ENCODE results near the gene SLC50A1. TPM values are rescaled to one million over a fixed set of nuclear protein-coding genes. Genes with fewer than 3 reads are reported as not detected.
A peak's percentile ranks its signal among the peaks of the same experiment; 100 is the strongest.

SLC50A1 gene
- total and polyA plus RNA-seq, 2 experiments from 2014 or later, result 88.6 to 111 TPM

GRCh38 chr1:155178441-155179111, 42.9 kb downstream of the SLC50A1 start:
- H3K4me2 ChIP-seq, result no peak overlapping the region
- H3K27ac ChIP-seq, result no peak overlapping the region
- peaks cover 3% of the 10 kb centered on the region for H3K4me1 ChIP-seq (ENCODE audit: insufficient read depth)
- H3K9me2 ChIP-seq (replicated peaks; ENCODE audit: insufficient read depth), result no peaks in the 10 kb centered on the region
- no peak overlapping the region for H2AFZ ChIP-seq
- WGBS (ENCODE audit: low lambda C conversion rate, missing lambda C conversion rate), result 97% methylated on average over 13 of the region's 30 CpGs
- peaks cover 5% of the 10 kb centered on the region for H3K27me3 ChIP-seq
- H3K9me3 ChIP-seq (ENCODE audit: low read depth), result no peaks in the 10 kb centered on the region
- H3K79me2 ChIP-seq, result no peaks in the 10 kb centered on the region
- H3K4me3 ChIP-seq, result no peak overlapping the region
- DNase-seq (ENCODE audit: low spot score), result peak; percentile 4
- no peaks in the 10 kb centered on the region for H3K36me3 ChIP-seq (replicated peaks; ENCODE audit: insufficient read depth, low read depth)
- H4K20me1 ChIP-seq (ENCODE audit: insufficient read depth, poor library complexity, severe bottlenecking), result no peaks in the 10 kb centered on the region
- TF ChIP-seq CTCF (IDR thresholded peaks at IDR 0.05; ENCODE audit: poor library complexity) (no peak), EZH2 (IDR thresholded peaks at IDR 0.05; ENCODE audit: borderline replicate concordance) (no peak), EZH2phosphoT487 (IDR thresholded peaks at IDR 0.05; ENCODE audit: low read depth, severe bottlenecking, unreplicated experiment) (no peak)

GRCh38 chr1:155179112-155180031, 43.7 kb downstream of the SLC50A1 start:
- TF ChIP-seq CTCF (IDR thresholded peaks at IDR 0.05; ENCODE audit: poor library complexity) (no peak), EZH2 (IDR thresholded peaks at IDR 0.05; ENCODE audit: borderline replicate concordance) (no peak), EZH2phosphoT487 (IDR thresholded peaks at IDR 0.05; ENCODE audit: low read depth, severe bottlenecking, unreplicated experiment) (no peak)
- DNase-seq (ENCODE audit: low spot score), result peak; percentile 2
- H3K4me1 ChIP-seq (ENCODE audit: insufficient read depth), result no peaks in the 10 kb centered on the region
- WGBS (ENCODE audit: low lambda C conversion rate, missing lambda C conversion rate), result 99% methylated on average over 27 of the region's 31 CpGs
- no peaks in the 10 kb centered on the region for H3K79me2 ChIP-seq
- no peaks in the 10 kb centered on the region for H4K20me1 ChIP-seq (ENCODE audit: insufficient read depth, poor library complexity, severe bottlenecking)
- no peak overlapping the region for H3K4me3 ChIP-seq
- no peaks in the 10 kb centered on the region for H3K9me3 ChIP-seq (ENCODE audit: low read depth)
- H3K36me3 ChIP-seq (replicated peaks; ENCODE audit: insufficient read depth, low read depth), result no peaks in the 10 kb centered on the region
- no peak overlapping the region for H2AFZ ChIP-seq
- no peak overlapping the region for H3K27ac ChIP-seq
- H3K27me3 ChIP-seq, result no peaks in the 10 kb centered on the region
- H3K9me2 ChIP-seq (replicated peaks; ENCODE audit: insufficient read depth), result no peaks in the 10 kb centered on the region
- no peak overlapping the region for H3K4me2 ChIP-seq

DNA sequence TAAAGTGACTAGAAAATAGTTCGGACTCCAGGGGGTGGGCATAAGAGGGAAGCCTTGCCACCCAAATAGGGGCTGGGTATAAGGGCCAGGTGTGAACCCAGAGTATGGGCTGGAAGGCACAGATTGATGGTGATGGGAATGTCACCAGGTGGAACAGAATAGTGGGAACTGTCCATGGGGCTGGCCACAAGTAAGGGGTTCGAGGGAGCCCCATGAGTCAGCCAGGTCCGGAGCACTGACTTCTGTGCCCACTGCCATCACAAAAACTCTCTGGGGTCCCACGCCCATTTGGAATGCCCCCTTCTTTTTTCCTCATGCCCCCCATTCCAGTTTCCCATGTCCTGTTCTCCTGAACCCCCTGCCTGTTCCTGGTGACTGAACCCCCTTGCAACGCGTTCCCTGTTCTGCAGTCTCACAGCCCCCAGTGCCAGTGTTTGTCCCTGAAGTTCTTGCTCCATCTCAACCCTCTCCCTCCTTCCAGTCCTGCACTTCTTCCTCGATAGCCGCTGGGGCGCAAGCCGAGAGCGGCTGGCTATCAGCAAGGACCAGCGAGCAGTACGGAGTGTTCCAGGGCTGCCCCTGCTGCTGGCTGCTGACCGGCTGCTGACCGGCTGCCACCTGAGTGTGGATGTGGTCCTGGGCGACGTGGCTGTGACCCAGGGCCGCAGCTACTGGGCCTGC, 45.9 kb downstream of the SLC50A1 start:
- Histone ChIP-seq H3K9me3 (ENCODE audit: low read depth) (no peaks in the 10 kb centered on the region), H3K27ac (no peak overlapping the region), H4K20me1 (ENCODE audit: insufficient read depth, poor library complexity, severe bottlenecking) (no peaks in the 10 kb centered on the region), H3K36me3 (replicated peaks; ENCODE audit: insufficient read depth, low read depth) (no peaks in the 10 kb centered on the region), H3K27me3 (no peaks in the 10 kb centered on the region), H3K9me2 (replicated peaks; ENCODE audit: insufficient read depth) (no peaks in the 10 kb centered on the region), H3K4me2 (no peak overlapping the region), H3K4me3 (no peak overlapping the region), H3K4me1 (ENCODE audit: insufficient read depth) (peaks cover 11% of the 10 kb centered on the region), H2AFZ (no peak overlapping the region), H3K79me2 (no peaks in the 10 kb centered on the region)
- TF ChIP-seq CTCF (IDR thresholded peaks at IDR 0.05; ENCODE audit: poor library complexity) (no peak), EZH2phosphoT487 (IDR thresholded peaks at IDR 0.05; ENCODE audit: low read depth, severe bottlenecking, unreplicated experiment) (no peak)
- WGBS (ENCODE audit: low lambda C conversion rate, missing lambda C conversion rate), result 96% methylated on average over 18 of the region's 18 CpGs
- DNase-seq (ENCODE audit: low spot score), result no peak
